Measurements from ENCODE around the gene CXCL16.

DNA sequence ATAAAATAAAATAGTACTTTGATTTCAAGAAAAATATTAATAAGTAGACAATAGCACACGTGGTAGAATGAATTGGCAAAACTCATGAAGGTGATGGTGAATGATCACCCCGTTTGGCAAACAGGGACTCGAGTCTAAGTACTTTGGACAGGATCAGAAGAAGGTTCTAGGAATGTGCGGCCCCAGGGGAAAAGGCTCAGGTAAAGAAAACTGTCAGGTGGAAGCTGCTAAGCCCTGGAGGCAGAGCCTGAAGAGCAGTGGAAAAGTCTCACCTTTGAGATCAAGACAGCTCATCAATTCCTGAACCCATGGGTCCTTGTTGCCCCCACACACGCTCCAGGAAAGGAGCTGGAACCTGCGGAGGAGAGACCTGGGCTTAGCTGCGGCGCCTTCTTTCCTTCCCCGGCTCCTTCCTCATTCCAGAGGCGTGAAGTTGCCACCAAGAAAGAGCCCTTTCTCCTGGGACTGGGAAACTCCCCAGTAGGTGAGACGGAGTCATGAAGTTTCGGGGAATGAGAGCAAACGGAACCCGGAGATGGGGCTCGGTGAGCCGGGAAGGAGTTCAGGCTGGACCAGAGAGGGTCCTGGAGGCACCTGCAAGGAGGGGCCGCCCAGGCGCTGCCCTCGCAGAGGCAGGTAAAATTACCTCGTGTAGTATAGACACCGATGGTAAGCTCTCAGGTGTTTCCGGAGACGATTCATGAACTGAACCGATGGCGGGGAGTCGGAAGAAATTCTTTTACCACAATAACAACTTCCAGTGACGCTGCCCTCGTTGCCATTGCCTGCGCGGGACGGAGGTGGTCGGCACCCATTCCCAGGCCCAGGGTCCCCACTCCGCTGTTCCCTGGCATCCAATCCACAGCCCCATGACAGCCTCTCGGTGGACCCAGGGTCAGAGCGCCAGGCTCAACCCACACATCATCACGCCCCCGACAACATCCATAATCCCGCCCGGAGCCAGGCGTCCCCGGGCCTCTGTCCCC is 1.3 kb downstream of the CXCL16 start:
- TF ChIP-seq CTCF (IDR thresholded peaks at IDR 0.05) = no peak
- TF ChIP-seq POLR2A (IDR thresholded peaks at IDR 0.05) = no peak
